HG03439 (cell line): Measurements from ENCODE around the gene EFNA4.

Experiments
- ATAC-seq: cut with Tn5 transposase; IDR thresholded peaks from one replicate; pipeline ENCODE4 v1.9.1; 2021; ENCODE audit warnings: mild to moderate bottlenecking, moderate library complexity; ENCODE audit not compliant: unreplicated experiment

EFNA4 gene

GRCh38 chr1:155051342-155051776 lies 12.2 kb upstream of the EFNA4 start:
- ATAC-seq = peak; percentile 10

- ATAC-seq = no peak
Measured at GRCh38 chr1:155051777-155052398, 11.7 kb upstream of the EFNA4 start.

- no peak for ATAC-seq
Measured at GRCh38 chr1:155052439-155053395, 10.8 kb upstream of the EFNA4 start.

- ATAC-seq = no peak
Measured at GRCh38 chr1:155053531-155054105, 9.9 kb upstream of the EFNA4 start.

GRCh38 chr1:155057104-155057503 lies 6.4 kb upstream of the EFNA4 start:
- ATAC-seq = no peak

- no peak for ATAC-seq
Measured at GRCh38 chr1:155057788-155058211, 5.7 kb upstream of the EFNA4 start.

- ATAC-seq = no peak
Measured at GRCh38 chr1:155060736-155061135, 2.8 kb upstream of the EFNA4 start.

- peak; percentile 43 for ATAC-seq
Measured at GRCh38 chr1:155061381-155062150, 2.0 kb upstream of the EFNA4 start.

GRCh38 chr1:155062151-155062686 lies 1.3 kb upstream of the EFNA4 start:
- no peak for ATAC-seq

GRCh38 chr1:155062702-155063411 lies 683 bp upstream of the EFNA4 start:
- ATAC-seq = no peak

GRCh38 chr1:155064111-155064831 lies 731 bp downstream of the EFNA4 start:
- peak; percentile 5 for ATAC-seq

GRCh38 chr1:155064832-155065429 lies 1.4 kb downstream of the EFNA4 start:
- no peak for ATAC-seq

- no peak for ATAC-seq
Measured at GRCh38 chr1:155066777-155067176, 3.2 kb downstream of the EFNA4 start.

- ATAC-seq = no peak
Measured at GRCh38 chr1:155068599-155068998, 5.1 kb downstream of the EFNA4 start.

GRCh38 chr1:155069551-155070157 lies 6.1 kb downstream of the EFNA4 start:
- no peak for ATAC-seq

GRCh38 chr1:155070158-155070621 lies 6.7 kb downstream of the EFNA4 start:
- ATAC-seq = no peak

GRCh38 chr1:155070721-155071569 lies 7.4 kb downstream of the EFNA4 start:
- ATAC-seq = peak; percentile 63

- no peak for ATAC-seq
Measured at GRCh38 chr1:155071701-155072100, 8.2 kb downstream of the EFNA4 start.
